ENCODE data around the gene ICOS. TPM values are rescaled to one million over a fixed set of nuclear protein-coding genes. Genes with fewer than 3 reads are reported as not detected.

The ICOS gene
- total and polyA plus RNA-seq, 10 of the 15 experiments (the other 5 are each of a cell fraction or from before 2014, with no cell fraction given) = 0.47 to 36.0 (median 0.87) TPM

DNA sequence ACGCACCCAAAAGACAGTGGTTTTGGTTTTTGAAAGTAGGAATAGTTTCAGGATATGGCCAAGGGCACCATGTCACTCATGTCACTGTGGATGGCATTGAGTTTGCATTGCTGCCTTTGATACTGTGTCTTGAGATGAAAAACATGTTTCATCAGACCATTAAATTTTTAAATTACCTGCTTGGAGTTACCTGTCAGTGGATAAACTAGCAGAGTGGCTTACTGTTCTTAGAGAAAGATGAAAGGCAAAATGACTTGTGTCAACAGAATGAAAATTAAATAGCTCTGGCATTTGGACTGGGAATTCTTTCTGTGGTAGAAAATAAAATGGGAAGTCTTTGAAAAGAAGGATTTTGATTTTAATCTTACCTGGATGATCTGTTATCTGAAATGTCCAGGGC, 386 bp downstream of the ICOS start:
- TF ChIP-seq ATF3 (IDR thresholded peaks at IDR 0.05; ENCODE audit: borderline replicate concordance, extremely low read depth, low read depth, low read length) (no peak), TCF3 (IDR thresholded peaks at IDR 0.05; ENCODE audit: borderline replicate concordance, insufficient read depth, low read depth, low read length) (no peak), HCFC1 (IDR thresholded peaks at IDR 0.05; ENCODE audit: low read length) (no peak), MEF2A (IDR thresholded peaks at IDR 0.05; ENCODE audit: insufficient read depth, low read depth, low read length) (no peak)
- no peak overlapping the region for H3K9ac ChIP-seq (ENCODE audit: control insufficient read depth, insufficient read depth, low read length)
- H3K9me3 ChIP-seq (replicated peaks; ENCODE audit: control insufficient read depth, insufficient read depth, low read length) = no peaks in the 10 kb centered on the region; the same call in 2 of the 3 replicates
- H3K79me2 ChIP-seq (ENCODE audit: control insufficient read depth, insufficient read depth, low read length) = no peaks in the 10 kb centered on the region
- FAIRE-seq = no peak
- H3K4me1 ChIP-seq (ENCODE audit: control insufficient read depth, insufficient read depth, low read length) = no peaks in the 10 kb centered on the region
- H3K27ac ChIP-seq (ENCODE audit: control insufficient read depth, insufficient read depth) = no peak overlapping the region
- ATAC-seq = no peak
- H2AFZ ChIP-seq (ENCODE audit: control insufficient read depth, low read depth, low read length) = no peak overlapping the region
- ChIA-PET POLR2A (no interaction called here), RAD21 (ENCODE audit: unreplicated experiment) (no interaction called here), SMC1A (ENCODE audit: uncharacterized antibody, unreplicated experiment) (no interaction called here), CTCF (no interaction called here)
- H3K27me3 ChIP-seq (replicated peaks in 1 of 2; ENCODE audit: control insufficient read depth in 2 of 2, insufficient read depth in 2 of 2, low read length in 1 of 2) = no peaks in the 10 kb centered on the region
- in situ Hi-C loops (cut with MboI) (no loop called here), intact Hi-C loops (cut with micrococcal nuclease; ENCODE audit: unreplicated experiment) (no loop called here)
- H3K4me3 ChIP-seq = no peak overlapping the region
- H3K36me3 ChIP-seq (ENCODE audit: control insufficient read depth in 2 of 2, insufficient read depth in 2 of 2, low read length in 1 of 2) = no peaks in the 10 kb centered on the region
- WGBS (ENCODE audit: insufficient coverage, insufficient replicate concordance, low lambda C conversion rate, missing lambda C conversion rate) = 92% methylated on average over 1 of the region's 1 CpG
- no peak for DNase-seq (ENCODE audit: low read depth, low spot score)
- no TSS peak for BruUV-seq (replicated peaks)
- H4K20me1 ChIP-seq (ENCODE audit: control insufficient read depth, insufficient read depth) = no peaks in the 10 kb centered on the region
- H3K4me2 ChIP-seq (ENCODE audit: control insufficient read depth, insufficient read depth) = no peak overlapping the region

DNA sequence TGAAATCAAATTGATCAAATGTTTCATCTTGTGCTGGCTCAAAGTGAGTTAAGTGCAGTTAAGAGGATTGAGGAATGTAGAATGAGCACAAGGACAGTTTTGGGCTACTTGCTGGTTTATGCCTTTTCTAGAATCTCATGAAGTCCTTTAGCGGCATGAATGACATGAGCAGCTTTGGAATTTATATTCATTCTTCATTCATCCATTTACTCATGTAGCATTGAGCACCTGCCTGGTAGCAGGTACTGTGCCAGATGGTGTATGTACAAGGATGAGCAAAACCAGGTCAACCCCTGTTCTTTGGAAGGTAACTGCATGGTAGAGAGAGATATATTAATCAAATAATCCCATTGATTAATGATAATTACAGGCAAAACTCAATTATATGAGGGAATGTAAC, 1.2 kb downstream of the ICOS start:
- ChIA-PET CTCF (no interaction called here), POLR2A (no interaction called here), RAD21 (ENCODE audit: unreplicated experiment) (no interaction called here), SMC1A (ENCODE audit: uncharacterized antibody, unreplicated experiment) (no interaction called here)
- no peak overlapping the region for H3K27ac ChIP-seq (ENCODE audit: control insufficient read depth, insufficient read depth)
- H3K4me3 ChIP-seq = no peak overlapping the region
- no peak overlapping the region for H3K9ac ChIP-seq (ENCODE audit: control insufficient read depth, insufficient read depth, low read length)
- DNase-seq (ENCODE audit: low read depth, low spot score) = no peak
- H3K9me3 ChIP-seq (replicated peaks; ENCODE audit: control insufficient read depth, insufficient read depth, low read length) = no peaks in the 10 kb centered on the region; the same call in 2 of the 3 replicates
- H3K36me3 ChIP-seq (ENCODE audit: control insufficient read depth in 2 of 2, insufficient read depth in 2 of 2, low read length in 1 of 2) = no peaks in the 10 kb centered on the region
- no peak overlapping the region for H2AFZ ChIP-seq (ENCODE audit: control insufficient read depth, low read depth, low read length)
- no peaks in the 10 kb centered on the region; a peak in 1 of 4 replicates for H3K27me3 ChIP-seq (replicated peaks in 1 of 2; ENCODE audit: control insufficient read depth in 2 of 2, insufficient read depth in 2 of 2, low read length in 1 of 2)
- in situ Hi-C loops (cut with MboI) (no loop called here), intact Hi-C loops (cut with micrococcal nuclease; ENCODE audit: unreplicated experiment) (no loop called here)
- WGBS (ENCODE audit: insufficient coverage, insufficient replicate concordance, low lambda C conversion rate, missing lambda C conversion rate) = 94% methylated on average over 1 of the region's 1 CpG
- H4K20me1 ChIP-seq (ENCODE audit: control insufficient read depth, insufficient read depth) = no peaks in the 10 kb centered on the region
- H3K79me2 ChIP-seq (ENCODE audit: control insufficient read depth, insufficient read depth, low read length) = no peaks in the 10 kb centered on the region
- FAIRE-seq = no peak
- BruUV-seq (replicated peaks) = no TSS peak
- no peak overlapping the region for H3K4me2 ChIP-seq (ENCODE audit: control insufficient read depth, insufficient read depth)
- H3K4me1 ChIP-seq (ENCODE audit: control insufficient read depth, insufficient read depth, low read length) = no peaks in the 10 kb centered on the region
- no peak for ATAC-seq
- TF ChIP-seq CBFB (IDR thresholded peaks at IDR 0.05; ENCODE audit: low read depth) = no peak
- no peak for TF ChIP-seq HDAC6 (IDR thresholded peaks at IDR 0.05; ENCODE audit: unreplicated experiment)
- no peak for TF ChIP-seq CREB1 (IDR thresholded peaks at IDR 0.05; ENCODE audit: low read depth)
- TF ChIP-seq, protein P1, sequence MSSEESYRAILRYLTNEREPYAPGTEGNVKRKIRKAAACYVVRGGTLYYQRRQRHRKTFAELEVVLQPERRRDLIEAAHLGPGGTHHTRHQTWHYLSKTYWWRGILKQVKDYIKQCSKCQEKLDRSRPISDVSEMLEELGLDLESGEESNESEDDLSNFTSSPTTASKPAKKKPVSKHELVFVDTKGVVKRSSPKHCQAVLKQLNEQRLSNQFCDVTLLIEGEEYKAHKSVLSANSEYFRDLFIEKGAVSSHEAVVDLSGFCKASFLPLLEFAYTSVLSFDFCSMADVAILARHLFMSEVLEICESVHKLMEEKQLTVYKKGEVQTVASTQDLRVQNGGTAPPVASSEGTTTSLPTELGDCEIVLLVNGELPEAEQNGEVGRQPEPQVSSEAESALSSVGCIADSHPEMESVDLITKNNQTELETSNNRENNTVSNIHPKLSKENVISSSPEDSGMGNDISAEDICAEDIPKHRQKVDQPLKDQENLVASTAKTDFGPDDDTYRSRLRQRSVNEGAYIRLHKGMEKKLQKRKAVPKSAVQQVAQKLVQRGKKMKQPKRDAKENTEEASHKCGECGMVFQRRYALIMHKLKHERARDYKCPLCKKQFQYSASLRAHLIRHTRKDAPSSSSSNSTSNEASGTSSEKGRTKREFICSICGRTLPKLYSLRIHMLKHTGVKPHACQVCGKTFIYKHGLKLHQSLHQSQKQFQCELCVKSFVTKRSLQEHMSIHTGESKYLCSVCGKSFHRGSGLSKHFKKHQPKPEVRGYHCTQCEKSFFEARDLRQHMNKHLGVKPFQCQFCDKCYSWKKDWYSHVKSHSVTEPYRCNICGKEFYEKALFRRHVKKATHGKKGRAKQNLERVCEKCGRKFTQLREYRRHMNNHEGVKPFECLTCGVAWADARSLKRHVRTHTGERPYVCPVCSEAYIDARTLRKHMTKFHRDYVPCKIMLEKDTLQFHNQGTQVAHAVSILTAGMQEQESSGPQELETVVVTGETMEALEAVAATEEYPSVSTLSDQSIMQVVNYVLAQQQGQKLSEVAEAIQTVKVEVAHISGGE (CRISPR knock-in tag; IDR thresholded peaks at IDR 0.05) = no peak
- TF ChIP-seq CHD4 (IDR thresholded peaks at IDR 0.05) = no peak
- no peak for TF ChIP-seq KDM1A (IDR thresholded peaks at IDR 0.05; ENCODE audit: borderline replicate concordance)
- TF ChIP-seq LARP7 (IDR thresholded peaks at IDR 0.05) = no peak
- TF ChIP-seq MEF2A (IDR thresholded peaks at IDR 0.05; ENCODE audit: insufficient read depth, low read depth, low read length) = no peak
- TF ChIP-seq, protein P2, sequence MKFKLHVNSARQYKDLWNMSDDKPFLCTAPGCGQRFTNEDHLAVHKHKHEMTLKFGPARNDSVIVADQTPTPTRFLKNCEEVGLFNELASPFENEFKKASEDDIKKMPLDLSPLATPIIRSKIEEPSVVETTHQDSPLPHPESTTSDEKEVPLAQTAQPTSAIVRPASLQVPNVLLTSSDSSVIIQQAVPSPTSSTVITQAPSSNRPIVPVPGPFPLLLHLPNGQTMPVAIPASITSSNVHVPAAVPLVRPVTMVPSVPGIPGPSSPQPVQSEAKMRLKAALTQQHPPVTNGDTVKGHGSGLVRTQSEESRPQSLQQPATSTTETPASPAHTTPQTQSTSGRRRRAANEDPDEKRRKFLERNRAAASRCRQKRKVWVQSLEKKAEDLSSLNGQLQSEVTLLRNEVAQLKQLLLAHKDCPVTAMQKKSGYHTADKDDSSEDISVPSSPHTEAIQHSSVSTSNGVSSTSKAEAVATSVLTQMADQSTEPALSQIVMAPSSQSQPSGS (IDR thresholded peaks at IDR 0.05; ENCODE audit: low read length) = no peak
- TF ChIP-seq, protein P3, sequence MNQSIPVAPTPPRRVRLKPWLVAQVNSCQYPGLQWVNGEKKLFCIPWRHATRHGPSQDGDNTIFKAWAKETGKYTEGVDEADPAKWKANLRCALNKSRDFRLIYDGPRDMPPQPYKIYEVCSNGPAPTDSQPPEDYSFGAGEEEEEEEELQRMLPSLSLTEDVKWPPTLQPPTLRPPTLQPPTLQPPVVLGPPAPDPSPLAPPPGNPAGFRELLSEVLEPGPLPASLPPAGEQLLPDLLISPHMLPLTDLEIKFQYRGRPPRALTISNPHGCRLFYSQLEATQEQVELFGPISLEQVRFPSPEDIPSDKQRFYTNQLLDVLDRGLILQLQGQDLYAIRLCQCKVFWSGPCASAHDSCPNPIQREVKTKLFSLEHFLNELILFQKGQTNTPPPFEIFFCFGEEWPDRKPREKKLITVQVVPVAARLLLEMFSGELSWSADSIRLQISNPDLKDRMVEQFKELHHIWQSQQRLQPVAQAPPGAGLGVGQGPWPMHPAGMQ (IDR thresholded peaks at IDR 0.05; ENCODE audit: borderline replicate concordance) = no peak

Data from GM12878 (cell line).